HepG2 (cell line): ENCODE measurements around the gene ZNF764. TPM values are rescaled to one million over a fixed set of nuclear protein-coding genes. Genes with fewer than 3 reads are reported as not detected.

Source experiments
- ATAC-seq: fragments of 200-7000 bp; cut with Tn5 transposase; 3 replicates; pipeline ENCODE4 v1.9.1; 2020; ENCODE audit warnings: mild to moderate bottlenecking, moderate library complexity
- BruUV-seq: library from RNA; stranded (reverse); fragments of 400-500 nt; replicated peaks from 2 replicates; lab custom pipeline; 2021; lab: Mats Ljungman, UMichigan
- CTCF ChIA-PET: fragments of 300-600 bp; formaldehyde crosslinking; extraction: SDS; loops from one replicate; lab custom pipeline; 2021; ENCODE audit warnings: low total read pairs, inconsistent platforms, low intra/inter-chr PET ratio; lab: Yijun Ruan, JAX
- POLR2A ChIA-PET: fragments of 350-600 bp; sonication (Branson Sonifier 250); formaldehyde crosslinking; loops from one replicate; lab custom pipeline; 2020; ENCODE audit warnings: antibody characterized with exemption, inconsistent platforms; lab: Yijun Ruan, JAX
- DNase-seq: peaks from one replicate; pipeline ENCODE4 v3.0.0-alpha.2; 2015; ENCODE audit warnings: low spot score
- FAIRE-seq: peaks from 3 replicates; lab custom pipeline; 2011; peaks lifted over from hg19 to GRCh38; lab: Jason Lieb, UNC
- H2AFZ ChIP-seq: one replicate; pipeline ENCODE4 v1.6.1; 2011; ENCODE audit warnings: low read length, inconsistent platforms
- H3K27ac ChIP-seq: fragments of 300-600 bp; 3 replicates; pipeline ENCODE4 v1.8.0; 2011; ENCODE audit warnings: mixed run types, mild to moderate bottlenecking, mixed read lengths, low read length, inconsistent platforms; ENCODE audit not compliant: insufficient read depth; ENCODE audit errors: extremely low read length
- H3K27me3 ChIP-seq, 2 experiments: fragments of 200-600 bp in 1 of 2; 2 replicates in 1 of 2; 3 replicates in 1 of 2; pipeline versions ENCODE4 v1.6.0 to v1.8.0; 2011; ENCODE audit warnings: low read length in 2 of 2, mild to moderate bottlenecking in 2 of 2, moderate library complexity in 2 of 2, inconsistent platforms in 1 of 2; ENCODE audit not compliant: insufficient read depth in 2 of 2, control insufficient read depth in 1 of 2
- H3K36me3 ChIP-seq, 2 experiments: fragments of 200-600 bp in 1 of 2; replicated peaks in 1 of 2; 2 replicates in 1 of 2; 3 replicates in 1 of 2; pipeline versions ENCODE4 v1.5.1 to v1.8.0; 2011; ENCODE audit warnings: low read length in 2 of 2, inconsistent platforms in 1 of 2; ENCODE audit not compliant: insufficient read depth in 2 of 2, control insufficient read depth in 1 of 2
- H3K4me1 ChIP-seq: 2 replicates; pipeline ENCODE4 v1.5.1; 2012; ENCODE audit warnings: low read length, inconsistent platforms; ENCODE audit not compliant: insufficient read depth
- H3K4me2 ChIP-seq: 2 replicates; pipeline ENCODE4 v1.6.0; 2011; ENCODE audit warnings: low read depth, low read length, inconsistent platforms
- H3K4me3 ChIP-seq, 3 experiments: fragments of 200-600 bp in 1 of 3; sonication (generic), shearing (Covaris generic) in 1 of 3; replicated peaks in 1 of 3; 2 replicates each; pipeline ENCODE4 v1.5.1; 2011 to 2016; ENCODE audit warnings: low read length in 3 of 3, inconsistent platforms in 2 of 3, low read depth in 2 of 3, mild to moderate bottlenecking in 2 of 3, control low read depth in 1 of 3, mixed read lengths in 1 of 3; ENCODE audit not compliant: insufficient read depth in 1 of 3
- H3K79me2 ChIP-seq: one replicate; pipeline ENCODE4 v1.6.1; 2011; ENCODE audit warnings: low read length, inconsistent platforms; ENCODE audit not compliant: insufficient read depth
- H3K9ac ChIP-seq: 2 replicates; pipeline ENCODE4 v1.6.0; 2011; ENCODE audit warnings: mild to moderate bottlenecking, low read depth, low read length, inconsistent platforms; ENCODE audit not compliant: insufficient read depth
- H3K9me3 ChIP-seq: 2 replicates; pipeline ENCODE4 v1.5.1; 2012; ENCODE audit warnings: mild to moderate bottlenecking, low read length
- H4K20me1 ChIP-seq: 2 replicates; pipeline ENCODE4 v1.6.0; 2011; ENCODE audit warnings: inconsistent platforms, mild to moderate bottlenecking, low read length, moderate library complexity; ENCODE audit not compliant: insufficient read depth
- DNMT1 ChIP-seq: sonication (generic); formaldehyde crosslinking; IDR thresholded peaks from 2 replicates; pipeline ENCODE4 v1.5.1; 2020; ENCODE audit warnings: mild to moderate bottlenecking, missing genetic modification reagents
- EHMT2 ChIP-seq: fragments of 200-600 bp; sonication (generic); IDR thresholded peaks from 2 replicates; pipeline ENCODE4 v1.7.0; 2017; ENCODE audit warnings: antibody characterized with exemption, low read depth, low read length, borderline replicate concordance
- HHEX ChIP-seq: IDR thresholded peaks from 2 replicates; pipeline ENCODE4 v1.6.1; 2016; ENCODE audit warnings: control low read depth
- KLF13 ChIP-seq: sonication (generic); formaldehyde crosslinking; IDR thresholded peaks from 2 replicates; pipeline ENCODE4 v1.4.0; 2020; ENCODE audit warnings: mild to moderate bottlenecking, missing genetic modification reagents
- MBNL3 ChIP-seq: fragments of 250-450 bp; sonication (Bioruptor Pico); conservative IDR thresholded peaks from 2 replicates; pipeline ENCODE4 v1.8.0; 2022; ENCODE audit warnings: mild to moderate bottlenecking, inconsistent platforms
- MLLT10 ChIP-seq: sonication (generic); formaldehyde crosslinking; IDR thresholded peaks from 2 replicates; pipeline ENCODE4 v1.4.0; 2020; ENCODE audit warnings: missing genetic modification reagents
- RXRA ChIP-seq: sonication (generic); formaldehyde crosslinking; IDR thresholded peaks from 2 replicates; pipeline ENCODE4 v1.5.1; 2020; ENCODE audit warnings: missing genetic modification reagents
- SP2 ChIP-seq: sonication (generic); formaldehyde crosslinking; IDR thresholded peaks from 2 replicates; pipeline ENCODE4 v1.5.1; 2020; ENCODE audit warnings: mild to moderate bottlenecking, missing genetic modification reagents
- SYNCRIP ChIP-seq: fragments of 200-400 bp; formaldehyde crosslinking; IDR thresholded peaks from 2 replicates; pipeline ENCODE4 v1.6.1; 2018; ENCODE audit warnings: mild to moderate bottlenecking, low read depth, low read length; ENCODE audit not compliant: insufficient read depth
- YEATS2 ChIP-seq: sonication (generic); formaldehyde crosslinking; IDR thresholded peaks from 2 replicates; pipeline ENCODE4 v1.4.0; 2020; ENCODE audit warnings: missing genetic modification reagents, borderline replicate concordance
- ZNF121 ChIP-seq: sonication (generic); formaldehyde crosslinking; IDR thresholded peaks from 2 replicates; pipeline ENCODE4 v1.5.0; 2020; ENCODE audit warnings: mild to moderate bottlenecking, missing genetic modification reagents
- ZNF547 ChIP-seq: sonication (generic); formaldehyde crosslinking; IDR thresholded peaks from 2 replicates; pipeline ENCODE4 v1.5.1; 2020; ENCODE audit warnings: mild to moderate bottlenecking, missing genetic modification reagents
- ZNF672 ChIP-seq: sonication (generic); formaldehyde crosslinking; IDR thresholded peaks from 2 replicates; pipeline ENCODE4 v1.8.1; 2022; ENCODE audit warnings: missing genetic modification reagents
- WGBS: methylation state at CpG from one replicate; pipeline ENCODE4 v1.1.6; 2017; ENCODE audit warnings: low lambda C conversion rate; 5-methylcytosine and 5-hydroxymethylcytosine counted together
- in situ Hi-C: cut with HindIII; loops from 2 replicates; pipeline ENCODE4 v1.10.0; 2017; ENCODE audit warnings: low pct_unique_long_range_greater_than_20kb; ENCODE audit not compliant: extremely low pct_ligation_motif_present
- intact Hi-C: fragments of 100-400 bp; cut with micrococcal nuclease; formaldehyde crosslinking; loops from one replicate; pipeline ENCODE4 v1.10.0; 2022; ENCODE audit not compliant: unreplicated experiment
- polyA plus RNA-seq, 8 experiments: library from polyadenylated mRNA; depleted of rRNA in 3 of 8; stranded (reverse) in 7 of 8; unstranded in 1 of 8; fragments of >200 nt; fragmentation: Illumina TruSeq in 4 of 8; extraction: Trizol in 4 of 8; gene quantifications; 2 replicates each; pipeline versions ENCODE4 v1.2.1 to v1.2.3, GENCODE V29; 2011 to 2016; ENCODE audit warnings: low read depth in 4 of 8, missing spikeins in 1 of 8, mixed read lengths in 1 of 8; ENCODE audit not compliant: insufficient read depth in 1 of 8
- total RNA-seq, 5 experiments: library from RNA; depleted of rRNA; stranded (reverse); fragments of >200 nt; fragmentation: Illumina TruSeq; extraction: Trizol; gene quantifications; 2 replicates each; pipeline ENCODE4 v1.2.3, GENCODE V29; 2016; ENCODE audit warnings: low read depth in 1 of 5
- TF ChIP-seq, protein P1 (sequence below): sonication (generic); formaldehyde crosslinking; IDR thresholded peaks from 2 replicates; pipeline ENCODE4 v1.4.0; 2020; ENCODE audit warnings: mild to moderate bottlenecking, missing genetic modification reagents

ZNF764 gene
- total and polyA plus RNA-seq, 2 of the 13 experiments (the other 11 are each of a cell fraction or from before 2014, with no cell fraction given) = 4.1 to 9.1 TPM

DNA sequence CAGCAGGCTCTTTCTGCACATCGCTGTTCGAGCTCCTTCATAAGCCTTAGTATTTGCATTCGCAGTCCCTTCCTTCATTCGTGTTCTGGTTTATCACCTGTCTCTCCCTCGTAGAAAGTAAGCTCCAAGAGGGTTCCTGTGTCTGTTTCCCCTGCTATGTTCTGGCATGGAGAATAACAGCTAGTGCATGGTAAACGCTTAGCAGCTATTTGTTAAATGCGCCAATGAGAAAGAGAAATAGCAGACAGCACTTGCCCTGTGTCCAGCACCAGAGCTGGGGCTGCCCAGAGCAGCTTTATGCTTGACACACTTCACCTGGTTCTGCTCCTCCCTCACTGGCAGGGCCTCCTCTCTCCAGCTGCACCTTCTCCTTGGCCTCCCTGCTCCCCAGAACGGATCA, 7.8 kb upstream of the ZNF764 start:
- WGBS = 57% methylated on average over 8 of the region's 8 CpGs
- Histone ChIP-seq H3K79me2 (peaks cover under 1% of the 10 kb centered on the region), H3K4me2 (peak overlapping the region; percentile 13; the same call in 1 of the 2 replicates), H3K27ac (no peak overlapping the region), H3K36me3 (no peaks in the 10 kb centered on the region), H3K9me3 (no peaks in the 10 kb centered on the region), H3K27me3 (no peaks in the 10 kb centered on the region), H3K4me1 (peaks cover 49% of the 10 kb centered on the region), H3K4me3 (0 out of 6 replicates have a peak overlapping the region, but pooled peaks of 1 of the 3 experiments have one; percentile 0), H3K9ac (no peak overlapping the region), H4K20me1 (no peaks in the 10 kb centered on the region), H2AFZ (no peak overlapping the region)
- POLR2A ChIA-PET = interaction anchor here (0.9 to 3.9 kb wide), 3 partner anchors 8 to 44 kb away, joined by 5 to 36 read pairs (median 12); partner anchors contain the start of genes ZNF689, ZNF747 and ZNF764
- CTCF ChIA-PET = no interaction called here
- TF ChIP-seq, protein P1, sequence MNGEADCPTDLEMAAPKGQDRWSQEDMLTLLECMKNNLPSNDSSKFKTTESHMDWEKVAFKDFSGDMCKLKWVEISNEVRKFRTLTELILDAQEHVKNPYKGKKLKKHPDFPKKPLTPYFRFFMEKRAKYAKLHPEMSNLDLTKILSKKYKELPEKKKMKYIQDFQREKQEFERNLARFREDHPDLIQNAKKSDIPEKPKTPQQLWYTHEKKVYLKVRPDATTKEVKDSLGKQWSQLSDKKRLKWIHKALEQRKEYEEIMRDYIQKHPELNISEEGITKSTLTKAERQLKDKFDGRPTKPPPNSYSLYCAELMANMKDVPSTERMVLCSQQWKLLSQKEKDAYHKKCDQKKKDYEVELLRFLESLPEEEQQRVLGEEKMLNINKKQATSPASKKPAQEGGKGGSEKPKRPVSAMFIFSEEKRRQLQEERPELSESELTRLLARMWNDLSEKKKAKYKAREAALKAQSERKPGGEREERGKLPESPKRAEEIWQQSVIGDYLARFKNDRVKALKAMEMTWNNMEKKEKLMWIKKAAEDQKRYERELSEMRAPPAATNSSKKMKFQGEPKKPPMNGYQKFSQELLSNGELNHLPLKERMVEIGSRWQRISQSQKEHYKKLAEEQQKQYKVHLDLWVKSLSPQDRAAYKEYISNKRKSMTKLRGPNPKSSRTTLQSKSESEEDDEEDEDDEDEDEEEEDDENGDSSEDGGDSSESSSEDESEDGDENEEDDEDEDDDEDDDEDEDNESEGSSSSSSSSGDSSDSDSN (CRISPR knock-in tag) = no peak
- TF ChIP-seq MBNL3 (CRISPR knock-in tag) (no peak), DNMT1 (CRISPR knock-in tag) (no peak), KLF13 (CRISPR knock-in tag) (no peak), ZNF547 (no peak), EHMT2 (no peak), SYNCRIP (no peak), SP2 (CRISPR knock-in tag) (no peak), YEATS2 (CRISPR knock-in tag) (no peak), RXRA (CRISPR knock-in tag) (no peak), ZNF672 (CRISPR knock-in tag) (no peak), ZNF121 (CRISPR knock-in tag) (no peak), HHEX (CRISPR knock-in tag) (no peak), MLLT10 (no peak)
- no peak for FAIRE-seq
- in situ Hi-C loops = no loop called here
- intact Hi-C loops = no loop called here
- DNase-seq = no peak
- peak; percentile 19; the same call in 2 of the 3 replicates for ATAC-seq
- BruUV-seq = no TSS peak
